Ishikawa (cell line): ENCODE results near the gene ALDH5A1.

Experiments
- CEBPB ChIP-seq: IDR thresholded peaks from 2 replicates; pipeline ENCODE4 v1.6.1; 2012
- CREB1 ChIP-seq: IDR thresholded peaks from 2 replicates; pipeline ENCODE4 v1.6.1; 2012; ENCODE audit warnings: low read depth
- EGR1 ChIP-seq: IDR thresholded peaks from 2 replicates; pipeline ENCODE4 v1.6.1; 2012
- EP300 ChIP-seq: IDR thresholded peaks from 2 replicates; pipeline ENCODE4 v1.6.1; 2012; ENCODE audit warnings: borderline replicate concordance
- MAX ChIP-seq: IDR thresholded peaks from 2 replicates; pipeline ENCODE4 v1.6.1; 2012
- TAF1 ChIP-seq: IDR thresholded peaks from 2 replicates; pipeline ENCODE4 v1.6.1; 2012; ENCODE audit warnings: low read depth, mild to moderate bottlenecking
- TCF12 ChIP-seq: IDR thresholded peaks from 2 replicates; pipeline ENCODE4 v1.6.1; 2012; ENCODE audit warnings: low read depth
- YY1 ChIP-seq: IDR thresholded peaks from 2 replicates; pipeline ENCODE4 v1.6.1; 2012; ENCODE audit warnings: low read depth
- TF ChIP-seq, protein P1 (sequence below): IDR thresholded peaks from 2 replicates; pipeline ENCODE4 v1.6.1; 2012; ENCODE audit warnings: low read depth, mild to moderate bottlenecking

GRCh38 chr6:24504287-24504648, 9.5 kb downstream of the ALDH5A1 start:
- no peak for TF ChIP-seq TCF12
- no peak for TF ChIP-seq MAX
- TF ChIP-seq CEBPB = no peak
- no peak for TF ChIP-seq TAF1
- TF ChIP-seq CREB1 = no peak
- no peak for TF ChIP-seq EGR1
- TF ChIP-seq, protein P1, sequence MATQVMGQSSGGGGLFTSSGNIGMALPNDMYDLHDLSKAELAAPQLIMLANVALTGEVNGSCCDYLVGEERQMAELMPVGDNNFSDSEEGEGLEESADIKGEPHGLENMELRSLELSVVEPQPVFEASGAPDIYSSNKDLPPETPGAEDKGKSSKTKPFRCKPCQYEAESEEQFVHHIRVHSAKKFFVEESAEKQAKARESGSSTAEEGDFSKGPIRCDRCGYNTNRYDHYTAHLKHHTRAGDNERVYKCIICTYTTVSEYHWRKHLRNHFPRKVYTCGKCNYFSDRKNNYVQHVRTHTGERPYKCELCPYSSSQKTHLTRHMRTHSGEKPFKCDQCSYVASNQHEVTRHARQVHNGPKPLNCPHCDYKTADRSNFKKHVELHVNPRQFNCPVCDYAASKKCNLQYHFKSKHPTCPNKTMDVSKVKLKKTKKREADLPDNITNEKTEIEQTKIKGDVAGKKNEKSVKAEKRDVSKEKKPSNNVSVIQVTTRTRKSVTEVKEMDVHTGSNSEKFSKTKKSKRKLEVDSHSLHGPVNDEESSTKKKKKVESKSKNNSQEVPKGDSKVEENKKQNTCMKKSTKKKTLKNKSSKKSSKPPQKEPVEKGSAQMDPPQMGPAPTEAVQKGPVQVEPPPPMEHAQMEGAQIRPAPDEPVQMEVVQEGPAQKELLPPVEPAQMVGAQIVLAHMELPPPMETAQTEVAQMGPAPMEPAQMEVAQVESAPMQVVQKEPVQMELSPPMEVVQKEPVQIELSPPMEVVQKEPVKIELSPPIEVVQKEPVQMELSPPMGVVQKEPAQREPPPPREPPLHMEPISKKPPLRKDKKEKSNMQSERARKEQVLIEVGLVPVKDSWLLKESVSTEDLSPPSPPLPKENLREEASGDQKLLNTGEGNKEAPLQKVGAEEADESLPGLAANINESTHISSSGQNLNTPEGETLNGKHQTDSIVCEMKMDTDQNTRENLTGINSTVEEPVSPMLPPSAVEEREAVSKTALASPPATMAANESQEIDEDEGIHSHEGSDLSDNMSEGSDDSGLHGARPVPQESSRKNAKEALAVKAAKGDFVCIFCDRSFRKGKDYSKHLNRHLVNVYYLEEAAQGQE = no peak
- TF ChIP-seq EP300 = no peak
- TF ChIP-seq YY1 = no peak
